Glutamatergic neuron (in vitro differentiated cells): Measurements from ENCODE around the gene PLEKHJ1. TPM values are rescaled to one million over a fixed set of nuclear protein-coding genes. Genes with fewer than 3 reads are reported as not detected.
A peak's percentile ranks its signal among the peaks of the same experiment; 100 is the strongest.

Experiments used
- DNase-seq: peaks from one replicate; pipeline ENCODE4 v3.0.0; 2022
- H3K27ac Mint-ChIP-seq: one replicate; pipeline ENCODE4 v1.8.0; 2020; ENCODE audit warnings: mild to moderate bottlenecking, mixed read lengths, inconsistent platforms; ENCODE audit not compliant: unreplicated experiment
- H3K27me3 Mint-ChIP-seq: one replicate; pipeline ENCODE4 v1.8.0; 2020; ENCODE audit warnings: mild to moderate bottlenecking, moderate library complexity, mixed read lengths, inconsistent platforms; ENCODE audit not compliant: unreplicated experiment
- H3K36me3 Mint-ChIP-seq: one replicate; pipeline ENCODE4 v1.8.0; 2020; ENCODE audit warnings: mild to moderate bottlenecking, mixed read lengths, inconsistent platforms; ENCODE audit not compliant: unreplicated experiment
- H3K4me1 Mint-ChIP-seq: one replicate; pipeline ENCODE4 v1.8.0; 2020; ENCODE audit warnings: mild to moderate bottlenecking, low read depth, mixed read lengths, inconsistent platforms; ENCODE audit not compliant: unreplicated experiment
- H3K4me3 Mint-ChIP-seq: one replicate; pipeline ENCODE4 v1.8.0; 2020; ENCODE audit warnings: mild to moderate bottlenecking, mixed read lengths, inconsistent platforms; ENCODE audit not compliant: unreplicated experiment
- H3K9me3 Mint-ChIP-seq: one replicate; pipeline ENCODE4 v1.8.0; 2020; ENCODE audit warnings: mild to moderate bottlenecking, moderate library complexity, mixed read lengths, inconsistent platforms; ENCODE audit not compliant: unreplicated experiment
- CTCF ChIP-seq: fragments of 200-600 bp; sonication (generic); IDR thresholded peaks from one replicate; pipeline ENCODE4 v1.5.0; 2021; ENCODE audit not compliant: partially characterized antibody, unreplicated experiment
- total RNA-seq: library from RNA; stranded (reverse); fragmentation: NEBNext Ultra II Directional; extraction: Animal tissue kit (Norgen Biotek cat#: 25700); gene quantifications from one replicate; pipeline ENCODE4 v1.2.1, GENCODE V29; 2021; ENCODE audit not compliant: unreplicated experiment

PLEKHJ1 gene
- total RNA-seq, 1 donor from 2014 or later, result 164 TPM

GRCh38 chr19:2259336-2259735 lies 23.2 kb upstream of the PLEKHJ1 start:
- no peak overlapping the region for H3K27ac Mint-ChIP-seq
- DNase-seq, result no peak
- H3K36me3 Mint-ChIP-seq, result no peaks in the 10 kb centered on the region
- H3K9me3 Mint-ChIP-seq, result peaks cover 2% of the 10 kb centered on the region
- H3K4me3 Mint-ChIP-seq, result no peak overlapping the region
- no peak for TF ChIP-seq CTCF
- peaks cover 2% of the 10 kb centered on the region for H3K27me3 Mint-ChIP-seq
- H3K4me1 Mint-ChIP-seq, result no peaks in the 10 kb centered on the region

- Mint-ChIP-seq H3K27ac (no peak within 1 kb of the TSS), H3K9me3 (peaks cover 4% of the 10 kb centered on the region), H3K27me3 (peaks cover 5% of the 10 kb centered on the region), H3K4me3 (no peak within 1 kb of the TSS), H3K4me1 (peaks cover 1% of the 10 kb centered on the region), H3K36me3 (no peaks in the 10 kb centered on the region)
- peak; percentile 18 for DNase-seq
- no peak for TF ChIP-seq CTCF
Measured at GRCh38 chr19:2255982-2256685, 20.0 kb upstream of the PLEKHJ1 start, which contains the start of gene JSRP1. JSRP1 (minus strand) TSS chr19:2256417; CDS start chr19:2255314, 1,103 bp downstream.

GRCh38 chr19:2255112-2255845 lies 19.1 kb upstream of the PLEKHJ1 start:
- Mint-ChIP-seq H3K4me3 (no peak overlapping the region), H3K27ac (no peak overlapping the region), H3K4me1 (peaks cover 1% of the 10 kb centered on the region), H3K27me3 (peaks cover 5% of the 10 kb centered on the region), H3K36me3 (no peaks in the 10 kb centered on the region), H3K9me3 (peaks cover 1% of the 10 kb centered on the region)
- no peak for TF ChIP-seq CTCF
- DNase-seq, result peak; percentile 12

GRCh38 chr19:2254064-2254872 lies 18.1 kb upstream of the PLEKHJ1 start:
- peak; percentile 79 for DNase-seq
- Mint-ChIP-seq H3K4me1 (peaks cover 1% of the 10 kb centered on the region), H3K36me3 (no peaks in the 10 kb centered on the region), H3K27ac (no peak overlapping the region), H3K4me3 (peak overlapping the region; percentile 70), H3K27me3 (peaks cover 4% of the 10 kb centered on the region), H3K9me3 (peaks cover 1% of the 10 kb centered on the region)
- TF ChIP-seq CTCF, result peak; percentile 34
